H9 (cell line): ENCODE results near the gene FPR2. TPM values are rescaled to one million over a fixed set of nuclear protein-coding genes. Genes with fewer than 3 reads are reported as not detected.

Source experiments
- DNase-seq: peaks from one replicate; pipeline ENCODE4 v3.0.0-alpha.2; 2017
- H2AFZ ChIP-seq: one replicate; pipeline ENCODE4 v1.6.1; 2013; ENCODE audit warnings: mild to moderate bottlenecking, low read length, control low read depth, moderate library complexity
- H2AK5ac ChIP-seq: 2 replicates; pipeline ENCODE4 v1.6.1; 2013; ENCODE audit warnings: low read length, control low read depth, mixed read lengths; ENCODE audit not compliant: insufficient read length
- H2BK120ac ChIP-seq: one replicate; pipeline ENCODE4 v1.6.1; 2013; ENCODE audit warnings: low read depth, mild to moderate bottlenecking, low read length, control low read depth, inconsistent platforms; ENCODE audit not compliant: poor library complexity, severe bottlenecking
- H2BK12ac ChIP-seq: 2 replicates; pipeline ENCODE4 v1.6.1; 2013; ENCODE audit warnings: low read length, control low read depth, mixed read lengths, low read depth; ENCODE audit not compliant: insufficient read length
- H2BK15ac ChIP-seq: 2 replicates; pipeline ENCODE4 v1.6.1; 2013; ENCODE audit warnings: low read depth, low read length, control low read depth
- H2BK20ac ChIP-seq: one replicate; pipeline ENCODE4 v1.6.1; 2013; ENCODE audit warnings: low read depth, mild to moderate bottlenecking, low read length, control low read depth, inconsistent platforms; ENCODE audit not compliant: poor library complexity, severe bottlenecking
- H2BK5ac ChIP-seq: 2 replicates; pipeline ENCODE4 v1.6.1; 2013; ENCODE audit warnings: low read length, control low read depth, mixed read lengths; ENCODE audit not compliant: insufficient read length
- H3K14ac ChIP-seq: 2 replicates; pipeline ENCODE4 v1.6.1; 2013; ENCODE audit warnings: low read length, control low read depth; ENCODE audit not compliant: insufficient read depth
- H3K18ac ChIP-seq: 2 replicates; pipeline ENCODE4 v1.6.1; 2013; ENCODE audit warnings: low read depth, mild to moderate bottlenecking, mixed read lengths, low read length, control low read depth; ENCODE audit not compliant: insufficient read length
- H3K23ac ChIP-seq: 2 replicates; pipeline ENCODE4 v1.6.1; 2013; ENCODE audit warnings: low read length, control low read depth, mixed read lengths, low read depth; ENCODE audit not compliant: insufficient read length
- H3K23me2 ChIP-seq: 2 replicates; pipeline ENCODE4 v1.6.1; 2013; ENCODE audit warnings: low read depth, mild to moderate bottlenecking, mixed read lengths, low read length, control low read depth; ENCODE audit not compliant: insufficient read length, poor library complexity, severe bottlenecking
- H3K27ac ChIP-seq: 2 replicates; pipeline ENCODE4 v1.5.1; 2013; ENCODE audit warnings: low read length, control low read depth, mixed read lengths, low read depth; ENCODE audit not compliant: insufficient read length
- H3K27me3 ChIP-seq: 2 replicates; pipeline ENCODE4 v1.6.1; 2013; ENCODE audit warnings: low read length, control low read depth, inconsistent platforms; ENCODE audit not compliant: insufficient read depth
- H3K4ac ChIP-seq: 2 replicates; pipeline ENCODE4 v1.6.1; 2013; ENCODE audit warnings: low read depth, mild to moderate bottlenecking, control low read depth, inconsistent platforms, low read length, moderate library complexity
- H3K4me1 ChIP-seq: 2 replicates; pipeline ENCODE4 v1.6.1; 2013; ENCODE audit warnings: low read length, control low read depth, inconsistent platforms; ENCODE audit not compliant: insufficient read depth
- H3K4me2 ChIP-seq: 2 replicates; pipeline ENCODE4 v1.6.1; 2013; ENCODE audit warnings: low read length, control low read depth, mixed read lengths; ENCODE audit not compliant: insufficient read length, insufficient read depth
- H3K56ac ChIP-seq: 2 replicates; pipeline ENCODE4 v1.6.1; 2013; ENCODE audit warnings: low read depth, mild to moderate bottlenecking, mixed read lengths, low read length, control low read depth; ENCODE audit not compliant: insufficient read length
- H3K79me1 ChIP-seq: 2 replicates; pipeline ENCODE4 v1.6.1; 2013; ENCODE audit warnings: low read depth, mild to moderate bottlenecking, moderate library complexity, low read length, control low read depth, inconsistent platforms; ENCODE audit not compliant: insufficient read depth, poor library complexity, severe bottlenecking
- H3K79me2 ChIP-seq: 2 replicates; pipeline ENCODE4 v1.6.1; 2013; ENCODE audit warnings: low read length, control low read depth, inconsistent platforms; ENCODE audit not compliant: insufficient read depth
- H3K9ac ChIP-seq: 2 replicates; pipeline ENCODE4 v1.6.1; 2013; ENCODE audit warnings: low read length, control low read depth, mixed read lengths; ENCODE audit not compliant: insufficient read length; ENCODE audit errors: extremely low read depth
- H3K9me3 ChIP-seq: one replicate; pipeline ENCODE4 v1.6.1; 2013; ENCODE audit warnings: low read depth, low read length, inconsistent platforms; ENCODE audit not compliant: control insufficient read depth
- H3T11ph ChIP-seq: one replicate; pipeline ENCODE4 v1.6.1; 2013; ENCODE audit warnings: mild to moderate bottlenecking, low read length, control low read depth, inconsistent platforms
- H4K20me1 ChIP-seq: one replicate; pipeline ENCODE4 v1.6.1; 2013; ENCODE audit not compliant: control insufficient read depth, insufficient read length, insufficient read depth
- H4K5ac ChIP-seq: 2 replicates; pipeline ENCODE4 v1.6.1; 2013; ENCODE audit warnings: low read depth, mild to moderate bottlenecking, mixed read lengths, low read length, control low read depth; ENCODE audit not compliant: insufficient read length
- H4K8ac ChIP-seq: replicated peaks from 2 replicates; pipeline ENCODE4 v1.6.1; 2013; ENCODE audit warnings: low read length, control low read depth, mixed read lengths, low read depth; ENCODE audit not compliant: insufficient read length
- H4K91ac ChIP-seq: 2 replicates; pipeline ENCODE4 v1.6.1; 2013; ENCODE audit warnings: low read depth, mild to moderate bottlenecking, moderate library complexity, mixed read lengths, low read length, control low read depth; ENCODE audit not compliant: insufficient read length
- H3K27ac Mint-ChIP-seq, 3 experiments: 2 replicates in 2 of 3; 3 replicates in 1 of 3; pipeline ENCODE4 v1.8.0; 2020 to 2021; ENCODE audit warnings: mixed read lengths in 3 of 3, mild to moderate bottlenecking in 1 of 3, moderate library complexity in 1 of 3
- H3K27me3 Mint-ChIP-seq: 2 replicates; pipeline ENCODE4 v1.8.0; 2021; ENCODE audit warnings: low read depth, mild to moderate bottlenecking, moderate library complexity, mixed read lengths
- H3K36me3 Mint-ChIP-seq, 3 experiments: 2 replicates in 2 of 3; 3 replicates in 1 of 3; pipeline ENCODE4 v1.8.0; 2020 to 2021; ENCODE audit warnings: low read depth in 3 of 3, mixed read lengths in 3 of 3; ENCODE audit not compliant: insufficient read depth in 1 of 3
- H3K4me1 Mint-ChIP-seq, 2 experiments: 2 replicates each; pipeline ENCODE4 v1.8.0; 2020; ENCODE audit warnings: mixed read lengths in 2 of 2
- H3K4me3 Mint-ChIP-seq, 2 experiments: 2 replicates in 1 of 2; 3 replicates in 1 of 2; pipeline ENCODE4 v1.8.0; 2020 to 2021; ENCODE audit warnings: mild to moderate bottlenecking in 2 of 2, mixed read lengths in 2 of 2, moderate library complexity in 1 of 2
- H3K9me3 Mint-ChIP-seq, 2 experiments: 2 replicates in 1 of 2; 3 replicates in 1 of 2; pipeline ENCODE4 v1.8.0; 2020; ENCODE audit warnings: mild to moderate bottlenecking in 2 of 2, mixed read lengths in 2 of 2, moderate library complexity in 1 of 2
- WGBS: extraction: QIAGEN DNeasy Blood & Tissue Kit; methylation state at CpG from one replicate; pipeline ENCODE4 v1.1.7; 2013; ENCODE audit warnings: missing lambda C conversion rate, low lambda C conversion rate, mixed read lengths; ENCODE audit not compliant: insufficient read length; ENCODE audit errors: extremely low coverage; 5-methylcytosine and 5-hydroxymethylcytosine counted together
- total RNA-seq: library from RNA; stranded (reverse); gene quantifications from 2 replicates; pipeline ENCODE4 v1.2.1, GENCODE V29; 2021
- TF ChIP-seq, protein P1 (sequence below): fragments of 200-600 bp; sonication (generic); conservative IDR thresholded peaks from 3 replicates; pipeline ENCODE4 v1.8.0; 2021; ENCODE audit warnings: antibody characterized with exemption, mild to moderate bottlenecking

The FPR2 gene
- total RNA-seq, 1 experiment from 2014 or later = not detected

DNA sequence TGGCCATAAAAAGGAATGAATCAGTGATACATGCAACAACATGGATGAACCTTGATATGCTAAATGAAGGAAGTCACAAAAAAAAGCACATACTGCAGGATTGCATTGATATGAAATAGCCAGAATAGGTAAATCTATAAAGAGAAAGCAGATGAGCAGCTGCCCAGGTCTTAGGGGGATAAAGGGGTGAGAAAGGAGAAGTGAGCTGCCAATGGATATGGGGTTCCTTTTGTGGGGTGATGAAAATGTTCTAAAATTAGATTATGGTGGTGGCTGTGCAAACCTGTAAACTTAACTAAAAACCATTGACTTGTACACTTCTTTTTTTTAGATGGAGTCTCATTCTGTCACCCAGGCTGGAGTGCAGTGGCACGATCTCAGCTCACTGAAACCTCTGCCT is 49.3 kb upstream of the FPR2 start:
- no peaks in the 10 kb centered on the region for H3K4me1 ChIP-seq
- H2BK5ac ChIP-seq = no peak overlapping the region
- H2AFZ ChIP-seq = no peak overlapping the region
- no peak overlapping the region for H3K4me2 ChIP-seq
- no peak for DNase-seq
- no peak overlapping the region for H4K91ac ChIP-seq
- peaks cover 59% of the 10 kb centered on the region for H3K27me3 Mint-ChIP-seq
- H3K27ac ChIP-seq = no peak overlapping the region
- peaks cover 0 to 10% (median 0%) of the 10 kb centered on the region in 3 experiments; a peak in 2 of 7 replicates for H3K36me3 Mint-ChIP-seq
- H3K27ac Mint-ChIP-seq = no peak overlapping the region
- no peak overlapping the region for H3K18ac ChIP-seq
- no peak overlapping the region for H3K23ac ChIP-seq
- no peak overlapping the region for H2BK12ac ChIP-seq
- peaks cover 3 to 4% of the 10 kb centered on the region in 2 experiments; a peak in 3 of 4 replicates for H3K4me1 Mint-ChIP-seq
- H2BK20ac ChIP-seq = no peak overlapping the region
- H4K8ac ChIP-seq = no peak overlapping the region
- peaks cover 0 to 26% of the 10 kb centered on the region in 2 experiments; a peak in 3 of 5 replicates for H3K9me3 Mint-ChIP-seq
- H3K14ac ChIP-seq = no peak overlapping the region
- no peak overlapping the region for H3K4ac ChIP-seq
- no peak overlapping the region for H2BK15ac ChIP-seq
- no peak overlapping the region for H3T11ph ChIP-seq
- H2BK120ac ChIP-seq = no peak overlapping the region
- H2AK5ac ChIP-seq = no peak overlapping the region
- H4K5ac ChIP-seq = no peak overlapping the region
- H3K23me2 ChIP-seq = no peaks in the 10 kb centered on the region
- H3K4me3 Mint-ChIP-seq = peak overlapping the region in 1 of 2 experiments; percentile 10; a peak in 2 of 5 replicates
- no CpG with 5 or more reads among the region's 1 CpG for WGBS
- no peak overlapping the region for H3K56ac ChIP-seq
- no peak overlapping the region for H3K9ac ChIP-seq
- H3K79me2 ChIP-seq = no peaks in the 10 kb centered on the region
- no peaks in the 10 kb centered on the region for H4K20me1 ChIP-seq
- no peaks in the 10 kb centered on the region for H3K9me3 ChIP-seq
- no peaks in the 10 kb centered on the region; the same call in 1 of the 2 replicates for H3K27me3 ChIP-seq
- no peaks in the 10 kb centered on the region for H3K79me1 ChIP-seq
- TF ChIP-seq, protein P1, sequence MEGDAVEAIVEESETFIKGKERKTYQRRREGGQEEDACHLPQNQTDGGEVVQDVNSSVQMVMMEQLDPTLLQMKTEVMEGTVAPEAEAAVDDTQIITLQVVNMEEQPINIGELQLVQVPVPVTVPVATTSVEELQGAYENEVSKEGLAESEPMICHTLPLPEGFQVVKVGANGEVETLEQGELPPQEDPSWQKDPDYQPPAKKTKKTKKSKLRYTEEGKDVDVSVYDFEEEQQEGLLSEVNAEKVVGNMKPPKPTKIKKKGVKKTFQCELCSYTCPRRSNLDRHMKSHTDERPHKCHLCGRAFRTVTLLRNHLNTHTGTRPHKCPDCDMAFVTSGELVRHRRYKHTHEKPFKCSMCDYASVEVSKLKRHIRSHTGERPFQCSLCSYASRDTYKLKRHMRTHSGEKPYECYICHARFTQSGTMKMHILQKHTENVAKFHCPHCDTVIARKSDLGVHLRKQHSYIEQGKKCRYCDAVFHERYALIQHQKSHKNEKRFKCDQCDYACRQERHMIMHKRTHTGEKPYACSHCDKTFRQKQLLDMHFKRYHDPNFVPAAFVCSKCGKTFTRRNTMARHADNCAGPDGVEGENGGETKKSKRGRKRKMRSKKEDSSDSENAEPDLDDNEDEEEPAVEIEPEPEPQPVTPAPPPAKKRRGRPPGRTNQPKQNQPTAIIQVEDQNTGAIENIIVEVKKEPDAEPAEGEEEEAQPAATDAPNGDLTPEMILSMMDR = no peak
